RCC 7860 (cell line): Measurements from ENCODE around the gene PPM1H.
"Not testable (repeated sequence)": the region's sequence is repeated elsewhere in the genome, so short reads cannot be mapped to it uniquely, and the experiment has no call there.

Experiments used
- DNase-seq: peaks from one replicate; pipeline ENCODE4 v3.0.0-alpha.2; 2015; ENCODE audit warnings: low spot score
- FAIRE-seq: peaks from 2 replicates; lab custom pipeline; 2012; peaks lifted over from hg19 to GRCh38; lab: Jason Lieb, UNC

The PPM1H gene

DNA sequence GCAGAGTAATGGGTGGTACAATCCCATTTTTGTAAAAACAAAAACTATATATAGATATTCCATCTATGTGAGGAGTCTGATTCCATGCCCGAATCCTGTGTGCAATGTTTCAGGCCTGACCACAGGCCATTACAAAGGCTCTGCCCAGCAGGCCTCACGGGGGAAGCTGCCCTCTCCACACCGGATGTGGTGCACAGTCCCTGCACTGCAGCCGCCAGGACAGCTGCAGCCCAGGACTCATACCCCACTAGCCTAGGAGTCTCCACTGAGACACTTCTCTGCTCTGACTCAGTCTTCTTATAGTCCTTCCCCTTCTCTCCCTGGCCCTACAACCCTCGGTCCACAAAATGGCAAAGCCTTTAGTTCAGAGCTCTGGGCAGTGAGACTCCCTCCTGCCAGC lies 190.4 kb downstream of the PPM1H start:
- peak; percentile 57 for FAIRE-seq
- peak; percentile 76 for DNase-seq

DNA sequence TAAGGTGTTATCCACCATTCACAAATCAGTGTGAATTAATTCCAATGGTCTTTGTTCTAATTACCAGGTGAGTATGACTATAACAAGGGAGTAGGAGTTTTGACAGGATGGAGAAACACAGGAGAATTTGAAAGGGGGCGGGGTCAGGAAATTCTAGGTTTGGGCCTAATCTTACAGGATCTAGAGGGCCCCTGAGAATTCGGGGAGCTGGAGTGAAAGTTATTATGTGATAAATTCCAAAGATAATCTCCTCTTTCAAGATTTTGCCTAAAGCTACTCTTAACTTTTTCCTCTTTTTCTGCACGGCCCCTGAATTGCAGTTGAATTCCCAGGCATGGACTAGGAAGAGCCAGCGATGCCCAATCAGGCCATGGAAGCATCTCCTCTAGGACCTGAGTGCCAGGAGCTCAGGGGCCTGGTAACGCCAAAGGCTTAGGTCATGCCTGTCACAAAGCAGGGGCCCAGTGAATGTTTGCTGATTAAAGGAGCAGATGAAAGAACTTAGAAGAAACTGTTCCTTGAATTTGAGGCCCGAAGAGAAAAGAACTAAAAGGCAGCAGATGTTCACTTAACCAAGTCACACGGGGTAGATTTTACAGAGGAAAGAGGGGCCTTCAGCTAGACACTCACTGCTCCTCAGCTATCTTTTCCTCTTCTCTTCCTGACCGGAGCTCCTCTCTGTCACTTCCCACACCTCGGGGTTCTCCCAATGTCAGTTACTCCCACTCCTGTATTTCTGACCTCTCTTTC lies 195.5 kb downstream of the PPM1H start:
- FAIRE-seq (no peak), DNase-seq (no peak)

DNA sequence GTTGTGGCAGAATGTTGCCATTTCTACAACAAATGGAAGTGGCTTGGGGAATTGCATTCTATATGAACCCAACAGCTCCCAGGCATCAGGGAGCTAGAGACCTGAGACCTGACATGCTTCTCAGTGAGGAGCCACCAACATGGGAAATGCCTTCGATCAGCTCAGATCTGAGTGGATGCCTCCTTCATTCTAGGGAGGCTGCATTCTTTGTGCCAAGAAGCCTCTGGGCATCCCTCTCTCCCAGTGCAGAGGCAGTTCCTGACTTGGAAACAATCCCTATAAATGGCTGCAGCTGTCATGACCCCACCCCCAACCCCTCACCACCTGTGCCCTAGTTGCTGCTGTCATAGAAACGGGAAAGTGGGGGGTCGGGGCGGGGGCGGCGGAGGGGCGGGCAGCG lies 196.3 kb downstream of the PPM1H start:
- DNase-seq: no peak
- no peak for FAIRE-seq

DNA sequence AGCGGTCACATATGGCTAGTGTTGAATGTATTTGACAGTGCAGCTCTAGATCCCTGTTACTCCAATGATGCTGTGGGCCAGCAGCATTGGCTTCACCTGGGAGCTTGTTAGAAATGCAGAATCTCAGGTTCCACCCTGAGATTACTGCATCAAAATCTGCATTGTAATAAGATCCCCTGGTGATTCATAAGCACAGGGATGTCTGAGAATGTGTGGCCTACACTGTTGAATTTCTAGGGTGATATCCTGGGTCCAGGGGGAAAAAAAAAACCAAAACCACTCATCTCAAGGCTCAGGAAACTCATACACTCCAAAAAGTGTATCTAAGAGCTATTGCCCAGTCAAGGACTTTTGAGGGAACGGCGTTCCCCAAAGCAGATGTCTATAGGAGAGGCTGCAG lies 196.8 kb downstream of the PPM1H start:
- FAIRE-seq (no peak), DNase-seq (no peak)

DNA sequence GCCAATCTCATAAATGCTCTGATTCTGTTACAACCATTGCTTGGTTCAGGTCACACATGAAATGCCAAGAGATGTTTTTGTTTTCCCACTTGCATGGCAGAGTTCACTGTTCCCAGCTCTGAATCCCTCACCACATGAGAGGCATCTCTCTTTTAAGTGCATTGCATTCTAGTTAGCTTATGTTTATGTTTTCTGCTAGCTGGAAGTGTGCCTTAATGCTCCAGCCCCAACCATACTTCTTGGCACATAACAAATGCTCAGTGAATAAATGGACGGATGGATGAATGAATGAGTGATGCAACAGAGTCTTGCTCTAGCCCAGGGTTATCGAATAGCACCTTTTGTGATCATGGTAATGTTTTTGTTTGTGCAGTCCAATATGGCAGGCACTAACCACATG lies 197.3 kb downstream of the PPM1H start:
- FAIRE-seq (no peak), DNase-seq (no peak)

DNA sequence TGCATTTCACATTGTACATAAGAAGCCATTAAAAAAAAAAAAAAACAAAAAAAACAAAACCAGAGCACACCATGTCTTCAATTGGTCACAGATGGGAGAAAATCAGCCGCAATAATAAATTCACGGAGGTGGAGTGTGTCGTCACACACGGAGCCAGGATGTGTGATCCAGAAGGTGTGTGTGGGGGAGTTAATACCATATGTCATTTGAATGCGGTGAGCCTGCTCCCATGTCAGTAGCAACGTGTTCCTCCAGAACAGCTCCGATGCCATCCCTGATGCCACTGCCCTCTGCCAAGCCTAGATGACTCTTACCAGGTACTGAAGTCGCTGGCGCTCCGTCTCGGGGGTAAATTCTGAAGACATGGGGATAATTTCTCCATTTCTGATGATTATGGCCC lies 197.8 kb downstream of the PPM1H start:
- no peak for DNase-seq
- no peak for FAIRE-seq

DNA sequence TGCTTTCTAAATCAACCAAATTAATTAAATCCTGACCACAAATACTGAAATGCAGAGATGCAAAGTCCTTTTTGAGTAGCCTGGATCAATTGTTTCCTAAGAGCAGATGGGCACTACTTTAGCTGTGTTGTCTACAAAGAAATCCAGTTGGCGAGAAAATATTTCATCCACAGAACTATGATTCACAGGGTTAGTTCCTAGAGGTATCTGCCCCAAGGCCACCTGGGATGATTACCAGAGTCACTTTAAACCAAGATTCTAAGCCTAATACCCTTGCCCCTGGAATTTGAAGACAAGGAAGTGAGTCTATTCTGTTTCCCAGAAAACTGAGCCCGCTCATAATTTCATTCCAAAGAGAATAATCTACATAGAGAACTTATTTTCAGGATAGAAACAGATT lies 198.4 kb downstream of the PPM1H start:
- FAIRE-seq (no peak), DNase-seq (no peak)

DNA sequence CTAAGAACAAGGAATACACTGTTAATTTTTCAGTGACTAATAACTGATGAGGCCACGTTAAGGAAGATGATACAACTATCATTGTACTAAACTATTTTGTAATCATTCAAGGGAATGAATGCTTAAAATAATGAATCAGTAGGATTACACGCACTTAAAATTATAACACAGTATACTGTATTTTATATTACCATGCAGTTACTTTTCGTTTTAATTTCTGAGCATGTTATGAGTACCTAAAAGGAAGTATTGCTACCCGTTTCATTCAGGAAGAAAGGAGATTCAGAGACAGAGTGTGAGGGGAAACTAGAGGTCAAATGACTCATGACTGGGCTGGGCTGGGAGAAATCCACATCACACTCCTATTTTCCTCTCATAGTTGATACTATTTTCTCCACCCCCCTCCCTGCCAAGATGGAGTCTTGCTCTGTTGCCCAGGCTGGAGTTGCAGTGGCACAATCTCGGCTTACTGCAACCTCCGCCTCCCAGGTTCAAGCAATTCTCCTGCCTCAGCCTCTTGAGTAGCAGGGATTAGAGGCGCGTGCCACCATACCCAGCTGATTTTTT lies 202.0 kb downstream of the PPM1H start:
- DNase-seq (peak; percentile 68), FAIRE-seq (peak; percentile 79)

DNA sequence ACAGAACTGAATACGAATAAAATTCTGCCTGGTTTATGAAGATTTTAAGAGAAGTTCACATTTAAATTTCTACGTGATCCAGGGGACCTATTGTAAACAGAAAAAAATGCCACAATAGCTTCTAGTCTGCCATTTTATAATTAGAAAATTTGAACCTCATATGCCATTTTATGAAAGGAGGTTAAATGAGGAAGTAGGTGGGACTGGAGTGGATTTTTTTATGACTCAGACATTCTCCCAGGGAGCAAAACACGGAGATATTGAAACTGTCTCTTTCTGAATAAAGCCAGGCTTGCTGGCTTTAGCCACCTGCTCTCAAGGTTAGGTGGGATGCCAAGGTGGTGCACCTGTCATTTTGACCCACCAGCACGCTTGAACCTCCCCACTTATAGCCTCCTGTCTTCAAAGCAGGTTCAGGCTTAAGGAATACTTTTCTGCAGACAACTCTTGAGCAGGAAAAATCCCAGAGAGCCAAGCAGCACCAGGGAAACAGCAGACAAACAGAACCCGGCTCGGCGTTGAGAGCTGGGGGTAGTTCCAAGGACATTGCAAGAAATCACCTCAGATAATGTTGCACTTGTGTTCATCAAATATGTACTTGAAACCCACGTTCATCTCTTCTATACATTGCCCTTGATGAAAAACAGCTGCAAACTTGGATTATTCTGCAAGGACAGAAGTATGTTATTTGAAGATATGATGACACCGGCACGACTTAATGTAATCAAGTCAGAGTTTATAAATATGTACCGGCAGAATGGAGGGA lies 203.7 kb downstream of the PPM1H start:
- FAIRE-seq: peak; percentile 26
- peak; percentile 50 for DNase-seq

DNA sequence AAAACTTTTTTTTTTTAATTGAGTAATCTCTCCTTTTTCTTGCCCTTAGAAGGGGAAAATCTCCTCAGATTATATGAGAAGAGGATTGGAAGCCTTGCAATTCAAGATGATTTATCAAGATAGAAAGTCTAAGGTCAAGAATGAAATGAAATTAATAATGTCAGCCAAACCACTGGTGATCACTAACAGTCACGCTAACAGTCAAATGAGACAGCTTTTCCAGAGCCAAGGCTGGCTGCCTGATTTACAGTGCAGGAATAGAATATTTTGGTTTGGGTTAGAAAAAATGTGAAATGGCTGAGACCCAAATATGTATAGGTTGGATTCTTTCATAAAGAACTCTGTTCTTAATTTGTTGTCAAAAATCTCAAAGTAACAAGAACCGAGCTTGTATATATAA lies 204.3 kb downstream of the PPM1H start:
- FAIRE-seq: no peak
- no peak for DNase-seq

DNA sequence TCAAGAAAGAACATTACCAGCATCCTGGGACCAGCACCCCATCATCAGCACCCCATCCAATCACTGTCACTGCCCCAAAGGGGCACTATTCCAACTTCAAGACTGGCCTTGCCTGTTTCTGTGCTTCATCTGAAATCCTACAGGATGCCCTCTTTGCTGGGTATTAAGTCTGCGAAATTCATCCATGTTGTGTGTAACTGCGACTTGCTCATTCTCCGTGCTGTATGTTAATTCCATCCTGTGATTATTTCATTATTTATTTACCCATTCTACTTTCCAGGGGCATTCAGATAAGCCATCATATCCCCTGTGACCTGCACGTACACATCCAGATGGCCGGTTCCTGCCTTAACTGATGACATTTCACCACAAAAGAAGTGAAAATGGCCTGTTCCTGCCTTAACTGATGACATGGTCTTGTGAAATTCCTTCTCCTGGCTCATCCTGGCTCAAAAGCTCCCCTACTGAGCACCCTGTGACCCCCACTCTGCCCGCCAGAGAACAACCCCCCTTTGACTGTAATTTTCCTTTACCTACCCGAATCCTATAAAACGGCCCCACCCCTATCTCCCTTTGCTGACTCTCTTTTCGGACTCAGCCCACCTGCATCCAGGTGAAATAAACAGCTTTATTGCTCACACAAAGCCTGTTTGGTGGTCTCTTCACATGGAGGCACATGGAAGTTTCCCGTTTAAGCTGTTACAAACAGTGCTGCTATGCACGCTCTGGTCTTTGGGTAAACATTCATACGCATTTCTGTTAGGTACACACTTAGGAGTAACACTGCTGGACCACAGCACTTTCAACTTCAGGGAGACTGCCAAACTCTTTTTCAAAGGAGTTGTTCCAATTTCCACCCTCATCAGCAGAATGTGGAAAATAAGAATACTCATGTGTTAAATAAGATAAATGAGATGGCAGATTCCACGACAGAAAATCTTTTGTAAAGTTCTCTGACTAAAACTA lies 205.1 kb downstream of the PPM1H start:
- not testable (repeated sequence) for DNase-seq, FAIRE-seq

DNA sequence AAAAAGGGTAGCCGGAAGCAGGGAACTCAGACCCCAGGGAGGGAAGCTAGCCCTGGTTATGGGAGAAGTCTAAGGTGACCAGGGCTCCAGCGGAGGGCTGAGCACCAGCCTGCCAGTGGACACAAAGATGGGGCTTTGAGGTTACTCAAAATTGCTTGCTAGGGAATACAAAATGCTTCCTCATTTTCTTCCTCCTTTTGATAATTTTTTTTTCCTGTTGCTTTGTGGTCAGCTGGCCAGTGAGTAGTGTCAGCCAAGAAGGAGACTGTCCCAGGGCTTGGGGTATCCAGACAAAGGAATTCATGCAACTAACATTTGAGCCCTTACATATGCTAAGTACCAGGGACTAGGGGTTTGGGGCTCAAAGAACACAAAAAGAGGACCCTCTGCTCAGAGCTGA lies 206.2 kb downstream of the PPM1H start:
- DNase-seq (no peak), FAIRE-seq (no peak)

DNA sequence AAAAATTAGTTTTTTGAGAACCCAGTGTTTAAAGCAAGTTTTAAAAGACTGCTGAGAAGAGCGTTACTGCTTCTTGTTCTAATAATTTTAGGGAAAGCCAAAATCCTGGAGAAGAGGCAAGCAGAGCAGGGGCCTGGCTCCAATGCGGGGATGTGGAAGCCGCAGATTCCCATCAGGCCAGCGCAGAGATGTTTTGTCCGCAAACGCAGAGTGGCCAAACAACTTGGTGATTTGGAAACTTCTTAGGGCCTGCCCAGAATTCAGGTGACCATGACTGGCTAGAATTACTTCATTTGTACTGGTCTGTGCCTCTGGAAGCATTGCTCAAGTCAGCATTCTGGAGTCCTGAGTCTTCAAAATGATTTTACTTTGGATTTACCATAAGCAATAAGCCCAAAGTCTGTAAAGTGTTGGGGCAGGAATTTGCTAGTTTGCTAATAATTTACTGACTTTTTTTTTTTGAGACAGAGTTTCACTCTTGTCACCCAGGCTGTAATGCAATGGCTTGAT lies 208.4 kb downstream of the PPM1H start:
- DNase-seq (no peak), FAIRE-seq (no peak)

DNA sequence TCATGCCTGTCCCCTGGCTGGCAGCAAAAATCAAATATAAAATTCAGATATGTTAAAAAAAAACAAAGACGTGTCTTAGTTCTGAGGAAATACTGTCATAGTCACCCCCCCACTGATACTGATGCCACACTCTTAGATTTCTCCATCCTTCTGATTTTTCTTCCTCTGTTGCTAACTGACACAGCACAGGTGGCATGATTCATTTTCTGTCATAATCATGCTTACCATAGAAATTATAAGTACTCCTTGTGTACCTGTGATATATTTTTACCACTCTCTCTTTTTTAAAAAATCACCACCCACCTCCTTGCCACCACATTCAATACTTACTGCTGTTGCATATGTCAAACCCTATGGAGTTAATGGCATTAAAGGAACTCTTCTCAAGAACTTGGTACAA lies 209.2 kb downstream of the PPM1H start:
- FAIRE-seq (no peak), DNase-seq (no peak)

DNA sequence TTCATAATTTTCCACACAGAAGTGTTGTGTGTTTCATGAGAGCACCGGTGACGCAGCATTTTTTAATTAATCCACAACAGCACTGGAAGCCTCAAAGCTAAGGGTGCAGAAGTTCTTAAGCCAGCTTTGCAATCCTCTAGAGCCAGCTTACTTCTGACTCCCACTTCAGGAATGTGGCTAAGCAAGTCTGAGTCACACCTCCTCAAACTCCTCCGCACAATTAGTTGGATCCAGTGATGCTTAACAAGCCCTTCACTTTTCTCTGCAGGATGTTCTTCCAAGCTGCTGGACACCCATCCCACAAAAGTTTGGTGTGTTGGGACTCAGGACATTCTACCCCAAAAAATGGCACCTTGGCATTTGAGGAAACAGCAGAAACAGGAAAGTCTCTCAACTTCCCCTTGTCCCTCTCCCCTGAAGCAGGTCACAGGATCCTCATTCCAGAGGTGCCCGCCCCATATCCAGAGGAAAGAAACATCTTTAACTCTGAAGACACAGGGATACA lies 210.0 kb downstream of the PPM1H start:
- DNase-seq (peak; percentile 96), FAIRE-seq (peak; percentile 97)

DNA sequence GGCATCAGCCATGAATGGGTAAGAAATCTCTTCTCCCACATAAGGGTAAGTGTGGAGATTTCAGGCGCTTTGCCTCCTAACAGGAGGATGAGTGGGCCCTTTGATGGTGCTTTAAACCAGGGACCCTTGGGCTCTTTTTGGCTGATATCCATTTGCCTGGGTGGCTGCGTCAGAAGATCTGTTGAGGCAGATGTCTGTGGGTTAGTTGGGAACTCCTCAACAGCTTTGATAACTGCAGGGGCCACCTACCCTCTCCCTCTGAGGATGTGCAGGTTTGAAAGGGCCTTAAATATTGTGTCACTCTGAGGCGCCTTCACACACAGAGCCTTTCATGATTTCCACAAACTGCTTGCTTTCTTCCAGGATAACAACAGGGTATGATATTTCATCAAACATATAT lies 210.7 kb downstream of the PPM1H start:
- DNase-seq (no peak), FAIRE-seq (no peak)

DNA sequence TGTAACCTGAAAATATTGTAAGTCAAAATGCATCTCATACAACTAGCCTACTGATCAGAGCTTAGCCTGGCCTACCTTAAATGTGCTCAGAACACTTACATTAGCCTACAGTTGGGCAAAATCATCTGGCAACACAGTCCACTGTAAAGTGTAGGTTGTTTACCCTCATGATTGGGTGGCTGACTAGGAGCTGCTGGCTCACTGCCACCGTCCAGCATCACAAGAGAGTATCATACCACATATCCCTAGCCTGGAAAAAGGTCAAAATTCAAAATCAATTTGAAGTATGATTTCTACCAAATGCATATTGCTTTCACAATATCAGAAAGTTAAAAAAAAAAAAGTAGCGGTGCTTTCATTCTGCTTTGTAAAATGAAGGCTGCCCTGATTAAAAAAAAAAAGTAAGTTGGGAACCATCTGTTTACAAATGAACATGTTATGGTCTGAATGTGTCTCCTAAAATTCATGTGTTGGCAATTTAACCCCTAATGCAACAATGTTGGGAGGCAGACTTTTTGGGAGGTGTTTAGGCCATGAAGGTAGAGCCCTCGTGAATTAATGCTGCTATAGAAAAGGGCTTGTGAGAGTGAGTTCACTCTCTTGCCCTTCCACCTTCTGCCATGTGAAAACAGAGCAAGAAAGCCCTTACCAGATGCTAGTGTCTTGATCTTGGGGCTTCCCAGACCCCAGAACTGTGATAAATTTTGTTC lies 211.8 kb downstream of the PPM1H start:
- DNase-seq: no peak
- peak; percentile 11 for FAIRE-seq

DNA sequence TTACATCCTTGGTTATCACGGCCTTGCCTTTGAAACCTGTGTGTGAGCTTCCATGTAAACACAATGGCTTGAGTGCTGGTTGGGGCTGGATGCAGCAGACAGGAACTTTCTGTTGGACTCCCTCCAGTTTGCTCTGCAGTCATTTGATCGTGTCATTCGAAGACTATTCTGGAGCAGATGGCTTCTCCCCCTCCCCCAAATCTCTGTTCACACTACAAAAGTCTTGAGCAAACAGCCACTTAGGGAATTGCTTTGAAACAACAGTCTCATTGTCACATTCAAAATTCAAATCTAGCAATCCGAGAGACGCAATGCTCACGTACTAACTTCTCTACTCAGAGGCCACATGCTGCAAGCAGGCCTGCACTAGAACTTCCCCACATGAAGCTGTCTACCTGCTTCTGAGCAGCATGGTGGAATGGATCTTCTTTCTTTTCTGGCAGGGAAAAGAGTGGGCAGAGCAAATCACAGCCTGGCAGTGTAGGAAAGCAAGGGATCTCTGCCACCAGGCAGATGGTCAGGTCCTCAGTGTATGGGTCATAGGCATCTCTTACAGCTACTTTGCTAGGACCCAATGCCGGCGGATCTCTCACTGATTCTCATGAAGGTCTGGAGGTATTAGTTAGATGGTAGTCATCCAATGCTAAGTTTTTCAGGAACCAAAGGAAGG lies 214.2 kb downstream of the PPM1H start:
- FAIRE-seq (peak; percentile 7), DNase-seq (peak; percentile 50)

DNA sequence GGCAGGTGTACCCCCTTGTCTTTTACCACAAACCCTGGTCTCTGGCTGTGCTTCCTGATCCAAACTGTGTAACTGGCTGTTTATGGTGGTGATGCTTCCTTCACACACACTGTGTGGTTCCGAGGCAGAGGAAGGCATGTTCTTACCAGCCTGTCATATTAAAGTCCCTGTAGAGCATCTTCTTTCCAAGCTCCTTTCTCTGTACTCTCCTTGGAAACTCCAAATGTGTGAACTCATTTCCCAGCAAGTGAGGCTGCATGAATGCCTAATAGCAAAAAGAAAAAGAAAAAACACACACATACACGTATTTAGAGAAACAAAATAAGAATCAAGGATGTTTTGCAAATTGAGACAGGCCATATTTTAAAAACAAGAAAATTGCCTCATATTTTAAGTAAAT lies 214.9 kb downstream of the PPM1H start:
- no peak for FAIRE-seq
- DNase-seq: no peak
